HG03378 (cell line): ENCODE measurements around the gene BPIFB6.

Source experiments
- ATAC-seq: cut with Tn5 transposase; IDR thresholded peaks from one replicate; pipeline ENCODE4 v1.9.1; 2021; ENCODE audit warnings: mild to moderate bottlenecking, moderate library complexity; ENCODE audit not compliant: unreplicated experiment

The BPIFB6 gene

DNA sequence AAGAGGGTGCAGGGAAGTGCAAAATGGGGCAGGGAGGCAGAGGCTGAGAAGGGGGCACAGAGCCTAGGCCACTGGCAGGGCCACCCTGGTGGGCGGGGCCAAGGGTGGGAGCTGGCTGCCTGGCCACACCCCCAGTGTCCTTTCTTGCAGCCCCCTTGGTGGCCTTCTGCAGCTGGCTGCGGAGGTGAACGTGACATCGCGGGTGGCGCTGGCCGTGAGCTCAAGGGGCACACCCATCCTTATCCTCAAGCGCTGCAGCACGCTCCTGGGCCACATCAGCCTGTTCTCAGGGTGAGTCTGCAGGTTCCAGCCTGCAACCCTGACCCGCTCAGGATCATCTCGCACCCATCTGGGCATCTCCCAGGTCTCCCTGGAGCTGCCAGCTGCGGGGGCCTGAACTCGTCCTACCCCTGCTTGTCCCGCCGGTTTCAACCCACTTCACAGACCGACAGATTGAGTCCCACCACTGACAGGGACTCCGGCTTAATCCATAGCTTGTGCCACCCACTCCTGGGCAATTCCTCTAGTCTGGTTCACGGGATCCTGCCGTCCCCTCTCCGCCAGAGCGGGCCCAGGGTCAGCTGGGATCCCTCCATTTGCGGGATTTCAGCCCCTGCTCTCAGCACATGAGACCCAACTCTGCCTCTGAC, 28.4 kb downstream of the BPIFB6 start:
- no peak for ATAC-seq

GRCh38 chr20:33061658-33062028, 30.2 kb downstream of the BPIFB6 start:
- no peak for ATAC-seq

- ATAC-seq = no peak
These were observed 30.8 kb downstream of the BPIFB6 start for GRCh38 chr20:33062105-33062824.

DNA sequence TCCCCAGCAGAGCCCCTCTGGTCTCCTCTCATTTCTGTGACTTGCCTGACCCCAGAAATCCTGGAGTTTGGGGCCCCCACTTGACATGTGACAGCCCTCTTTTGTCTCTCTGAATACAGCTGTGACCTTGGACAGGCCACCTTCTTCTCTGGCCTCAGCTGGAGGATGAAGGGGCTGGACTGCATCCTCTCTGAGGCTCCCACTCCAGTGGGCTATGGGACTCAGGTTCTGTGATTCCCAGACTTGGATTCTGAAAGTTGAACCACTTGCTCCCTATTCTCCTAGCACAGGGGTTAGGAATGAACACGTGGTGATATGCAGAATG, 31.3 kb downstream of the BPIFB6 start:
- no peak for ATAC-seq

DNA sequence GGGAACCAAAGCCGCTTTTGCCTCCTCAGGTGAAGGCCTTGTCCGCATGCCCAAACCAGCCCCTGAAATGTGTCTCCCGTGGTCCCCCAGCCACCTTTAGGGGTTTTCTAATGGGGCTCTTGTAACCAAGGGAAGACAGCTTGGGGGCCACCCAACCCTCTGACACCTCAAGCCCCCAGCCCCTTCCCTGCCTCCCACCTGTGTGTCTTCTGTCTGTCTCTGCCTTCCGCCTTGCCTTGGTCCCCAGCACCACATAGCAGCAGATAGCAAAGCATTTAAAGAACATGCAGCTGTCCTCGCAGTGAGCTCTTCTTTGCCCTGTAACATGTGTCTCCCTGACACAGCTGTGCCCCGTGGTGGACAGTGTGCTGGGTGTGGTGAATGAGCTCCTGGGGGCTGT, 31.8 kb downstream of the BPIFB6 start:
- ATAC-seq = no peak

GRCh38 chr20:33064572-33065287, 33.3 kb downstream of the BPIFB6 start:
- no peak for ATAC-seq

DNA sequence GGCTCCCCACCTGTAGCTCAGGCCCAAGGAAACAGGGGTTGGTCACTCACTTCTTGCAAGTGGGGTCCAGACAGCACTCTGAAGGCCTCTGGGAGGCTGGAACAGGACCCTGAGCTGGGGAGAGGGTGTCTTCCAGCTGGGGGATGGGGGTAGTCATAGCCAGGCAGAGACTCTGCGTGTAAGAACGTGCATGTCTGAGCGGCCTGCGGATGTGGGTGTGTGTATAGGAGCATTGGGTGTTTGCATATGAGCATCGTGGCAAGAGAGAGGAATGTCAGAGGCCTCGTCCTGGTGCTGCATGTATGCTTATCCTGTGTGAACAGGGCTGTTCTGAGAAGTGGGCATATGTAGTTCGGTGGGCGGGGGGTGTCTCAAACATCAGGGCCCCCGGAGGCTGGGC, 34.3 kb downstream of the BPIFB6 start:
- ATAC-seq = no peak

DNA sequence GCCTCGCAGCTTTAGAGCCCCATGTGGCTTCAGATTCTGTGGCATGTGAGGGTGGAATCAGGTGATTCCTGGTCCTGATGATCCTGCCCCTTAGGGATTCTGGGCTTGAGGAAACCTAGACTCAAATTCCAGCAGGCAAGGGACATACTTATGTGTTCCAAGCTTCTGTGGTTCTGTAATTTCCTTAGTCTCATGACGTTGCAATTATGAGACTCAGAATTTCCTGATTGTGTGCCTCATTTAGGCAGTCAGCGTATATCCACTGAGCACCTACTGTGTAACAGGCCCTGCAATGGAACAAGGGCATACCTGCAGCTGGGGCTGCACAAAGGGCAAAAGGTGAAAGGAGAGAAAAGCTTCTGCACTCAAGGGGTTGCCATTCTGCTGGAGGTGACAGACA, 36.4 kb downstream of the BPIFB6 start:
- ATAC-seq = no peak

DNA sequence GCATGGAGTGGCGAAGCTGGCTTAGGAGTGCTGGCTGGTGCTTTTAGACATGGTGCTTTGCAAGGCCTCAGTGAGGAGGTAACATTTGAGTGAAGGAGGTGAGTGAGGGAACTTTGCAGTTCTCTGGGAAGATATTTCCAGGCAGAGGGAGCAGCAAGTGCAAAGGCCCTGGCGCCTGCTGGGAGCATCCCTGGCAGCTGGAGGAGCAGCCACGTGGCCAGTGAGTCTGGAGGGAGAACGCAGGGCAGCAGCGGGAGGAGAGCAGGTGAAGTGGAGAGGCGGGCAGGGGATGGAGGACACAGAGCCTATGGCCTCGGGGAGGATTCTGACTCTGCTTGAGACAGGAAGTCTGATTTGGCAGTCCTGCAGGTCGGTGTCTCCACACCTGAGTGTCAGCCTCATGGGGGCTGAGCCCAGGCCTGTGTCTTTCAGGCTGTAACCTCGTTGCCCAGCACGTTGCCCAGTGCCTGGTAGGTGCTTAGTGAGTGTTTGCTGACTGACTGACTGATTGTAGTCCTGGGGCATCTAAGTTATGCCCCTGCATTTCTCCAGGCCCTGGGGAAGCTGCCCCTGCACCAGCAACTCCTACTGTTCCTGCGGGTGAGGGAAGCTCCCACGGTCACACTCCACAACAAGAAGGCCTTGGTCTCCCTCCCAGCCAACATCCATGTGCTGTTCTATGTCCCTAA, 36.9 kb downstream of the BPIFB6 start:
- no peak for ATAC-seq

GRCh38 chr20:33069673-33070072, 38.2 kb downstream of the BPIFB6 start:
- ATAC-seq = no peak

GRCh38 chr20:33070111-33071053, 38.9 kb downstream of the BPIFB6 start:
- ATAC-seq = no peak

GRCh38 chr20:33071198-33071597, 39.8 kb downstream of the BPIFB6 start:
- no peak for ATAC-seq

GRCh38 chr20:33072362-33072761, 40.9 kb downstream of the BPIFB6 start:
- ATAC-seq = no peak

GRCh38 chr20:33072813-33073212, 41.4 kb downstream of the BPIFB6 start:
- ATAC-seq = no peak

- ATAC-seq = no peak
These were observed 43.2 kb downstream of the BPIFB6 start for GRCh38 chr20:33074675-33075074.

GRCh38 chr20:33075281-33075680, 43.8 kb downstream of the BPIFB6 start:
- ATAC-seq = no peak

GRCh38 chr20:33076662-33077372, 45.4 kb downstream of the BPIFB6 start:
- no peak for ATAC-seq

DNA sequence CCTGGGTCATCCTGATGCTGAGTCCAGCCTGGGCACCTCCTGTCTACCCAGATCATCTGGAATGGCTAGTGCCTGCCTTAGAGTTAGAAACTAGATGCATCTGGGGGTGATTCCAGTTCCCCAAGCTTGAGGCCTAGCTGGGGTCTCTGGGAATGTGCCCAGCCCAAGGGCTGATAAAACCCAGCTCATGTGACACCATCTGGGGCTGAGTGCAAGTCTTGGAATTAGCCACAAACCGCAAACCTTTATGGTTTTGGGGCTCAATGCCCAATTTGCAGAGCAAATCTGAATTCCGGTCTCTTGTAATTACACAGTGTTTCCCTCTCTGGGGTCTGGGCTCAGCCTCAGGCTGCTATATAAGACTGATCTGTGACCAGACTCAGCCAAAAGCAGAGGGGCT, 47.8 kb downstream of the BPIFB6 start, which contains the start of gene BPIFB4:
Gene BPIFB4 (plus strand): TSS at position 385 of the 400 bp plus-strand sequence. CDS start 1,884 bp downstream, outside the sequence.
- no peak for ATAC-seq

DNA sequence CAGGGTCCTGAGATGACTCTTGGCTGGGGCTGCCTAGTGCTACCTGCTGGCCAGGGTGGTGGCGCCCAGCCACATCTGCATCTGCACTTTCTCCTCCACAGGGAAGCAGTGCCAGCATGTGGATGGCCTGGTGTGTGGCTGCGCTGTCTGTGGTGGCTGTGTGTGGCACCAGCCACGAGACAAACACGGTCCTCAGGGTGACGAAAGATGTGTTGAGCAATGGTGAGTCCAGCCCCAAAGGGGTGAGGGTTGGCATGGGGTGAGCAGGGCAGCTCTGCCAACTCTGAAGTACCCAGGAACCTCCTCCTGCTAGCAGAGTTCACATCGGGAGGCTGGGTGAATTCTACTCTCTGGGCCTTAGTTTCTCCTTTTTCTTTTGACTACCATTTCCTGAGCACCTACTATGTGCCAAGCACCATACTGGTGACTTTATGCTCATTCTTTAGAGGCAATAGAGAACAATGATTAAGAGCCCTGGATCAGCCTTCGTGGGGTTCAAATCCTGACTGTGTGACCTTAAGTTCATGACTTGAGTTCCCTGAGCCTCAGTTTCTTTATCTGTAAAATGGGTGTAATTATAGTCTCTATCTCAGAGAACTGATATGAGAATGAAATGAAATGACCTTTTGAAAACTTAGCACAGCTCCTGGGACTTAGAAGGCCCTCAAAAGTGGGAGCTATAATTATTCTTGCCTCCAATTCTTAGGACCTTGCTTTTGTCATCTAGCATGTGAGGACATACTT, 50.1 kb downstream of the BPIFB6 start:
- no peak for ATAC-seq
